ENCODE data around the gene CCND3. TPM values are rescaled to one million over a fixed set of nuclear protein-coding genes. Genes with fewer than 3 reads are reported as not detected.

The CCND3 gene
- total RNA-seq, 2 donors from 2014 or later, result 78.7 to 129 TPM

DNA sequence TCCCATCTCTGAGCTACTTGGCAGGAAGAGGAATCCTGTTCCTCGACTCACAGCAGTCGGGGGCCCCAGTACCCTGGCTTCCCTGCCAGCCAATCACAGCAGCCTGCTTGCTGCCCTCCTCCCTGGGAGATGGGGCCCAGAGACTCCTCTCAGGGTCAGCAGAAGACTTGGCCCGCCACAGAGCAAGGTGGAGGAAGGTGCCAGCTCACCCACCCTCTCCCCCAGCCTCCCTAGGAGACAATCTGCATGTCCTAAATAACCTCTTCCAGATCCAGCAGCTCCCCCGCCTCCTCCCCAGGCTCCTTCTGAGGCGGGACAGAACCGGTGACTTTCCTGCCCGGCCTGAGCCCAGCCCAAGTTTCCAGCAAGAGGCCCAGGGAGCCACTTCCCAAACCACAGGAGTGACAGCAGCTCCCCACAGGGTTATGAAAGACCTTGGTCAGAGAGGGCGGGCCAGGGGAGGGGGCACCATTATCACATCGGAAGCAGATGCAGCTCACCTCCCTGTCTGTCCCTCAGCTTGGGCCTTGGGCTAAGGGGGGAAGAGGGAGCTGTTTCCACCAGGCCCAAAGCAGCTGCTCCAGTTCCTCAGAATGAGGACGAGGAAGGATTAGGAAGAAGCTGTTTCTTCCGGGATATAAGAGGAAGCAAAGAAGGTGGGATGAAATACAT is 2.3 kb downstream of the CCND3 start:
- Histone ChIP-seq H3K9me3 (no peaks in the 10 kb centered on the region), H3K27ac (peak overlapping the region; percentile 85 to 90), H3K4me1 (peaks cover 5 to 59% of the 10 kb centered on the region in 2 donors), H3K4me3 (peak overlapping the region in 1 of 2 donors; percentile 86), H3K27me3 (no peaks in the 10 kb centered on the region), H3K36me3 (peaks cover 26% of the 10 kb centered on the region)
- TF ChIP-seq, protein P1, sequence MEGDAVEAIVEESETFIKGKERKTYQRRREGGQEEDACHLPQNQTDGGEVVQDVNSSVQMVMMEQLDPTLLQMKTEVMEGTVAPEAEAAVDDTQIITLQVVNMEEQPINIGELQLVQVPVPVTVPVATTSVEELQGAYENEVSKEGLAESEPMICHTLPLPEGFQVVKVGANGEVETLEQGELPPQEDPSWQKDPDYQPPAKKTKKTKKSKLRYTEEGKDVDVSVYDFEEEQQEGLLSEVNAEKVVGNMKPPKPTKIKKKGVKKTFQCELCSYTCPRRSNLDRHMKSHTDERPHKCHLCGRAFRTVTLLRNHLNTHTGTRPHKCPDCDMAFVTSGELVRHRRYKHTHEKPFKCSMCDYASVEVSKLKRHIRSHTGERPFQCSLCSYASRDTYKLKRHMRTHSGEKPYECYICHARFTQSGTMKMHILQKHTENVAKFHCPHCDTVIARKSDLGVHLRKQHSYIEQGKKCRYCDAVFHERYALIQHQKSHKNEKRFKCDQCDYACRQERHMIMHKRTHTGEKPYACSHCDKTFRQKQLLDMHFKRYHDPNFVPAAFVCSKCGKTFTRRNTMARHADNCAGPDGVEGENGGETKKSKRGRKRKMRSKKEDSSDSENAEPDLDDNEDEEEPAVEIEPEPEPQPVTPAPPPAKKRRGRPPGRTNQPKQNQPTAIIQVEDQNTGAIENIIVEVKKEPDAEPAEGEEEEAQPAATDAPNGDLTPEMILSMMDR (IDR thresholded peaks at IDR 0.05), result no peak
- peak; percentile 76 for DNase-seq (ENCODE audit: low spot score)

DNA sequence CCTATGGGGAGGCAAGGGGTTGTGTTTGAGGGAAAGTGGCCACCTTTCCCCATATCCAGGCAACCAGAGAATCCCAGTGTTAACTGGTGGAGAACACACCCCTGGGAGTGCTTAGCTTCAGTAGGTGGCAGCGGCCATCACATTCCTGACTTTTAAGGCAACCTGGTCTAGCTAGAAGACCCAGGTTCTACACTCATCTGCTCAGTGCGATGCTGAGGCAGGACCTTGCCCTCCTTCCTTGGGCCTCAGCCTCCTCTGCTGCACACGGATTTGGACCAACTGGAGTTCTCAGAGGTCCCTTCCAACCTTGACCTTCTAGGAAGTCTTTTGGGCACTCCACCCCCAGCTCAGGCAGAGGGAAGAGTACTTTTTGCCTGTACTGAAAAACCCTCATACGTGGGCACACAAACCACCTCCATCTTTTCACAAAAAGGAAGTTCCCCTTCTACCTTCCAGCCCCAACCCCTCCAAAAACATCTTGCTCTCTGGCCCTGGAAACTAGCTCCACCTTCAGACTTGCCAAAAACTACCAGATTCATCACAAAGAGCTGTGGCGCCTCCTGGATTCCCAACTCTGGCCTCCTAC is 2.9 kb downstream of the CCND3 start:
- peaks cover 5 to 59% of the 10 kb centered on the region in 2 donors for H3K4me1 ChIP-seq

DNA sequence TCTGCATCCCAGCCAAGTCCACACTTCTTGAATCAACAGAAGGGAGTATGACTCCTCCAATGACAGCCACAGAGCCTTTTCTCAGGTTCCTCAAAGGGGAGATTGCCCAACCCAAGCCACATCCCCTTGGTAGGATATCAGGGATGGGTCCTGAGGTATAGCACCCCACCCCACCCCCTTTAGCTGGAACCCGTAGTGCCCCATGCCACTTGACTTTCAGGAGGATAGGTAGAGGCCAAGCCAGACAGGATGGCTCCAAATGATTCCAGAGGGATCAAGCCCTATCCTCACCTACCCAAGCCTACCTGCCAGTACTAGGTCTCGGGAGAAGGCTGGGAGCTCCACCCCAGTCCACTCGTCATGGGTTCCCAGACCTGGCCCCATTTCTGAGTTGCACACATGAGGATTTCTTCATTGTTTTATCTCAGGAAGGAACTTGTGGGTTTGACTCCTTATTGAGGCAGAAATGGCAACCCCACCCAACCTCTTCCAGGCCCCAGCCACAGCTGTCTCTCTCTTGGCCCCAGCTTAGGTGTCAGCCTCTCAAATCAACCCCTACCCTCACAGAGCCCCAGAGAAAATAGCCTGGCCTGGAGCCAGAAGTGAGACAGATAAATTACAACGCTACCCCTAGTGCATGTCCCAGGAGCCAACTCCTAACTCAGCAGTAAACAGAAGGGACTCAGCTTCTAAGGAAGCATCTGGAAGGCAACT is 3.6 kb downstream of the CCND3 start:
- peaks cover 5 to 59% of the 10 kb centered on the region in 2 donors for H3K4me1 ChIP-seq
- no peaks in the 10 kb centered on the region for H3K27me3 ChIP-seq
- H3K4me3 ChIP-seq, result no peak overlapping the region
- peaks cover 38% of the 10 kb centered on the region for H3K36me3 ChIP-seq
- H3K9me3 ChIP-seq, result no peaks in the 10 kb centered on the region
- peak overlapping the region; percentile 85 to 90 for H3K27ac ChIP-seq
- DNase-seq (ENCODE audit: low spot score), result no peak
- TF ChIP-seq, protein P1 (IDR thresholded peaks at IDR 0.05), result no peak

More for the DNA sequence above, 2.9 kb downstream of the CCND3 start:
- no peak for DNase-seq (ENCODE audit: low spot score)
- Histone ChIP-seq H3K27ac (peak overlapping the region; percentile 85 to 90), H3K27me3 (no peaks in the 10 kb centered on the region), H3K9me3 (no peaks in the 10 kb centered on the region), H3K4me3 (no peak overlapping the region), H3K36me3 (peaks cover 33% of the 10 kb centered on the region)
- TF ChIP-seq, protein P1 (IDR thresholded peaks at IDR 0.05), result no peak

DNA sequence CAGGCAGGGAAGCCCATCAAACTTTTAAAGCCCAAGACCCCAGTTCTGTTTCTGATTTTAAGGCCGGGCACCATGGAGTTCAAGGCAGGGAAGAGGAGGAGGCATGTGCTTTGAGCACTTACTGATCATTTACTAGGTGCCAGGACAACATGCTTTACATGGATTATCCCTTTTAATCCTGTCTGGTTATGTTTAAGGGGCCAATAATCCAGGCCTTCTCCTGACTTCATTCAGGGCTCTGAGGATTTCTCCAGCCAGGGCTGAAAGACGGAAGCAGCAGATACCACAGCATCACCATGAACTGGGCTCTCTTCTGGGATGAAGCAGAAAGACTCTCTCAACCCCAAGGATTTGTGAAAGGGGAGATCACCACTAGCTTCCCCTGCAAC is 4.1 kb downstream of the CCND3 start:
- no peaks in the 10 kb centered on the region for H3K27me3 ChIP-seq
- peaks cover 44% of the 10 kb centered on the region for H3K36me3 ChIP-seq
- peaks cover 5 to 58% of the 10 kb centered on the region in 2 donors for H3K4me1 ChIP-seq
- H3K4me3 ChIP-seq, result no peak overlapping the region
- H3K9me3 ChIP-seq, result no peaks in the 10 kb centered on the region
- DNase-seq (ENCODE audit: low spot score), result no peak
- TF ChIP-seq, protein P1 (IDR thresholded peaks at IDR 0.05), result no peak
- peak overlapping the region; percentile 85 to 90 for H3K27ac ChIP-seq

DNA sequence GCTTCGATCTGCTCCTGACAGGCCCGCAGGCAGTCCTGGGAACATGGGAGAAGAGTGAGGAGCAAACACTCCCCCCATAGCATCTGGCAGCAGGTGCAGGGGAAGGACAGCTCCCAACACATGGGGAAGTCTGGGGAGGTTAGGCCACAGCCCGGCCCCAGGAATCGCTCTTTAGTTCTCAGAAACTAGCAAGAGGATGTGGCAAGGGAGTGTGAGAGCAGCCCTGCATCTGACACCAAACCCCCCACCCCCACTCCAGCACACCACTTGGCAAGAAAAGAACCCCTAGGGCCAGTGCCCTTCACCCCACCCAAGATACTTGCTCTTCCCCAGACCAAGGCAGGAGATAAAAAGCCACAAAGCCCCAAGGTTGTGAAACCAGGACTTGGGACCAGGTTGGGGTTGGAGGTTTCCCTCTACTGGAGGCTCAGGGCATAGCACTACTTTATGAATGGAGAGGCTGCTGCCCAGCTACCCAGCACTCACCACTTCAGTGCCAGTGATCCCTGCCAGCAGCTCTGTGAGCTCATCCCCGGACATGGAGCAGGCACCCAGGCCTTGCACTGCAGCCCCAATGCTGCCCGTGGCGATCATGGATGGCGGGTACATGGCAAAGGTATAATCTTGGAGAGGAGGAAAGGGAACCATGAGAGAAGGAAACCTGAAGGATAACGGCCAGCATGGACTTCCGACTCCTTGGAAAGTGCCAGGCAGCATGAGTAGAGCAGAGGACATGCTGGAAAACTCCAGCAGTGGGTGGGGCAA is 5.4 kb downstream of the CCND3 start:
- Histone ChIP-seq H3K4me3 (no peak overlapping the region), H3K36me3 (peaks cover 54% of the 10 kb centered on the region), H3K27me3 (no peaks in the 10 kb centered on the region), H3K27ac (peak overlapping the region; percentile 33 to 85), H3K4me1 (peaks cover 5 to 51% of the 10 kb centered on the region in 2 donors), H3K9me3 (no peaks in the 10 kb centered on the region)
- DNase-seq (ENCODE audit: low spot score), result peak; percentile 78
- TF ChIP-seq, protein P1 (IDR thresholded peaks at IDR 0.05), result peak; percentile 85 to 87
